Measurements from ENCODE around the gene SRL. TPM values are rescaled to one million over a fixed set of nuclear protein-coding genes. Genes with fewer than 3 reads are reported as not detected.

The SRL gene
- total and polyA plus RNA-seq, 2 experiments from 2014 or later, result not detected

- no peak overlapping the region for H3K27ac ChIP-seq
- no peaks in the 10 kb centered on the region for H3K9me3 ChIP-seq (ENCODE audit: low read depth)
- no peaks in the 10 kb centered on the region for H3K27me3 ChIP-seq (replicated peaks; ENCODE audit: insufficient read depth)
- no peaks in the 10 kb centered on the region for H3K79me2 ChIP-seq (ENCODE audit: insufficient read depth)
- in situ Hi-C loops (cut with MboI), result no loop called here
- TF ChIP-seq EZH2 (IDR thresholded peaks at IDR 0.05; ENCODE audit: insufficient read depth, poor library complexity, severe bottlenecking), result no peak
- TF ChIP-seq EZH2phosphoT487 (IDR thresholded peaks at IDR 0.05; ENCODE audit: insufficient read depth, low read depth), result no peak
- no peak overlapping the region for H2AFZ ChIP-seq
- H3K9me2 ChIP-seq (ENCODE audit: insufficient read depth), result no peaks in the 10 kb centered on the region
- H3K4me1 ChIP-seq (ENCODE audit: insufficient read depth), result no peaks in the 10 kb centered on the region
- H3K4me2 ChIP-seq (ENCODE audit: unreplicated experiment), result no peak overlapping the region
- DNase-seq, result no peak
- H3K9ac ChIP-seq, result no peak overlapping the region
- H3F3A ChIP-seq (ENCODE audit: insufficient read depth), result no peaks in the 10 kb centered on the region; the same call in 1 of the 2 replicates
- H3K4me3 ChIP-seq, result no peak overlapping the region
- no peaks in the 10 kb centered on the region for H4K20me1 ChIP-seq (ENCODE audit: insufficient read depth)
- H3K36me3 ChIP-seq (ENCODE audit: low read depth), result no peaks in the 10 kb centered on the region
- 75 to 77% methylated on average over 4 of the region's 4 CpGs for WGBS, 2 experiments (ENCODE audit: low coverage in 1 of 2, low lambda C conversion rate in 2 of 2, missing lambda C conversion rate in 2 of 2)
Observed at GRCh38 chr16:4166821-4167220, 75.1 kb downstream of the SRL start.

DNA sequence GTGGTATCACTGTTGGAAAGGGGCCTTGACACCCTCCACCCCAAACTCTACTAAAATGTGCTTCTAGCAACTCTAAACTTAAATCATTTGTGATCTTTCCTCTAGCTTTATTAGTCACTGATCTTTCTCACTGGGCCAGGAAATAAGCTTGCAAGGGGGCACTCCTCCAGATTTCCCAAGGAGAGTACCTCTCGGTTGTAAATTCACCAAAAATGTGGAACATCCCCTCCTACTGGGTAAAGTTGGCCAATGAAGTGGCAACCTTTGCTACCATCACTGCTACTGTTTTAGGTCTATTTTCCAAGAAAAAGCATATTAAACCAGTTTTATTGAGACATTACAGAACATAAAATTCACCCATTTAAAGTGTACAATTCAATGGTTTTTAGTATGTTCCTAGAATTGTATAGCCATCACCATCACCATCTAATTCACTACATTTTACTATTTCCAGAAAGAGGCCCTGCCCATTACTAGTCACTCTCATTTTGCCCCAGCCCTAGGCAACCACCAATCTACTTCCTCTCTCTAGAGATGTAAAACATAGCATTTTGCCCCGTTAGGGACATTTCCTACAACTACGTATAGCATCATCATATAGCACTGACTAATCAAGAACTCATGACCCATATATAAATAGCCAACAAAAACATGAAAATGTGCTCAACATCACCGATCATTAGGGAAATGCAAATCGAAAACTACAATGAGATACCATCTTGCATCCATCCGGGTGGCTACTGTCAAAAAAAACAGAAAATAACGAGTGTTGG is 81.0 kb downstream of the SRL start:
- Histone ChIP-seq H3K9me3 (ENCODE audit: low read depth) (no peaks in the 10 kb centered on the region), H3K79me2 (ENCODE audit: insufficient read depth) (no peaks in the 10 kb centered on the region), H3K4me3 (no peak overlapping the region), H3K27ac (no peak overlapping the region), H3F3A (ENCODE audit: insufficient read depth) (0 out of 2 replicates have a peak, but pooled peaks cover 5% of the 10 kb centered on the region), H3K4me2 (ENCODE audit: unreplicated experiment) (no peak overlapping the region), H3K36me3 (ENCODE audit: low read depth) (no peaks in the 10 kb centered on the region), H3K4me1 (ENCODE audit: insufficient read depth) (no peaks in the 10 kb centered on the region), H3K9me2 (ENCODE audit: insufficient read depth) (no peaks in the 10 kb centered on the region), H3K27me3 (replicated peaks; ENCODE audit: insufficient read depth) (no peaks in the 10 kb centered on the region), H2AFZ (no peak overlapping the region), H3K9ac (no peak overlapping the region), H4K20me1 (ENCODE audit: insufficient read depth) (no peaks in the 10 kb centered on the region)
- TF ChIP-seq EZH2 (IDR thresholded peaks at IDR 0.05; ENCODE audit: insufficient read depth, poor library complexity, severe bottlenecking) (no peak), EZH2phosphoT487 (IDR thresholded peaks at IDR 0.05; ENCODE audit: insufficient read depth, low read depth) (no peak)
- DNase-seq, result peak; percentile 59
- in situ Hi-C loops (cut with MboI), result no loop called here
- WGBS, 2 experiments (ENCODE audit: low coverage in 1 of 2, low lambda C conversion rate in 2 of 2, missing lambda C conversion rate in 2 of 2), result 83 to 89% methylated on average over 7 of the region's 7 CpGs

DNA sequence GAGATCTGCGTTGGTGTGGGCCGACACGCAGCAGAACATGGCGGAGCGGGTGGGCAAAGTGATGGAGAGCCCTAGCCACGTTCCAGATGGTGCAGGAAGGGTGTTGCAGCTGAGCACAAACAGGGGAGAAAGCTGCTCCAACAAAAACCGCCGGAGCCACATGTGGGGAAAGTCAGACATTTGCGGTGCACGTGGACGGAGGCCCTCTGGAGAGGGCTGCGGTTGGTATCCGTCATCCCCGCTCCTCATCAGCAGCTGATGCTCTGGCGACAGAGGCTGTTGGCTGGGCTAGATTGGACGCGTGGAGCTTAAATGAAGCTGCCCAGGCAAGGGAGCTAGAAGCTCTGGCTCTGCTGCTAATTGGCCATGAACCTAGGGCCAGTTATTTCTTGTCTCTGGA is 82.2 kb downstream of the SRL start:
- Histone ChIP-seq H3K9me2 (ENCODE audit: insufficient read depth) (no peaks in the 10 kb centered on the region), H3K4me2 (ENCODE audit: unreplicated experiment) (no peak overlapping the region), H3K4me3 (no peak overlapping the region), H3K79me2 (ENCODE audit: insufficient read depth) (no peaks in the 10 kb centered on the region), H3K9ac (no peak overlapping the region), H3F3A (ENCODE audit: insufficient read depth) (0 out of 2 replicates have a peak, but pooled peaks cover 5% of the 10 kb centered on the region), H3K27me3 (replicated peaks; ENCODE audit: insufficient read depth) (no peaks in the 10 kb centered on the region), H4K20me1 (ENCODE audit: insufficient read depth) (no peaks in the 10 kb centered on the region), H2AFZ (no peak overlapping the region), H3K4me1 (ENCODE audit: insufficient read depth) (no peaks in the 10 kb centered on the region), H3K27ac (no peak overlapping the region), H3K36me3 (ENCODE audit: low read depth) (no peaks in the 10 kb centered on the region), H3K9me3 (ENCODE audit: low read depth) (no peaks in the 10 kb centered on the region)
- in situ Hi-C loops (cut with MboI), result no loop called here
- peak; percentile 53 for DNase-seq
- WGBS, 2 experiments (ENCODE audit: low coverage in 1 of 2, low lambda C conversion rate in 2 of 2, missing lambda C conversion rate in 2 of 2), result 30% methylated on average over 17 of the region's 17 CpGs
- TF ChIP-seq EZH2phosphoT487 (IDR thresholded peaks at IDR 0.05; ENCODE audit: insufficient read depth, low read depth) (no peak), EZH2 (IDR thresholded peaks at IDR 0.05; ENCODE audit: insufficient read depth, poor library complexity, severe bottlenecking) (no peak)

- Histone ChIP-seq H3K9ac (no peak overlapping the region), H3K4me1 (ENCODE audit: insufficient read depth) (no peaks in the 10 kb centered on the region), H3K27ac (no peak overlapping the region), H3K79me2 (ENCODE audit: insufficient read depth) (no peaks in the 10 kb centered on the region), H3K9me2 (ENCODE audit: insufficient read depth) (no peaks in the 10 kb centered on the region), H3K4me3 (no peak overlapping the region), H4K20me1 (ENCODE audit: insufficient read depth) (no peaks in the 10 kb centered on the region), H3F3A (ENCODE audit: insufficient read depth) (0 out of 2 replicates have a peak, but pooled peaks cover 5% of the 10 kb centered on the region), H3K36me3 (ENCODE audit: low read depth) (no peaks in the 10 kb centered on the region), H3K4me2 (ENCODE audit: unreplicated experiment) (no peak overlapping the region), H2AFZ (no peak overlapping the region), H3K9me3 (ENCODE audit: low read depth) (no peaks in the 10 kb centered on the region), H3K27me3 (replicated peaks; ENCODE audit: insufficient read depth) (no peaks in the 10 kb centered on the region)
- no peak for TF ChIP-seq EZH2 (IDR thresholded peaks at IDR 0.05; ENCODE audit: insufficient read depth, poor library complexity, severe bottlenecking)
- TF ChIP-seq EZH2phosphoT487 (IDR thresholded peaks at IDR 0.05; ENCODE audit: insufficient read depth, low read depth), result no peak
- in situ Hi-C loops (cut with MboI), result no loop called here
- WGBS, 2 experiments (ENCODE audit: low coverage in 1 of 2, low lambda C conversion rate in 2 of 2, missing lambda C conversion rate in 2 of 2), result 54 to 57% methylated on average over 13 of the region's 13 CpGs
- DNase-seq, result no peak
Observed at GRCh38 chr16:4158143-4159093, 83.5 kb downstream of the SRL start.

Data from GM23248 (cell line).